Lower leg skin (tissue), 3 donors: ENCODE measurements around the gene RPL36.

Experiments
- POLR2A ChIP-seq, 2 donors: fragments of 450-650 bp; IDR thresholded peaks; one replicate each; pipeline ENCODE4 v1.6.1; 2016 to 2017; ENCODE audit warnings: antibody characterized with exemption in 2 of 2, mild to moderate bottlenecking in 1 of 2, moderate library complexity in 1 of 2
- TF ChIP-seq, protein P1 (sequence below), 3 donors: fragments of 450-650 bp; IDR thresholded peaks; one replicate each; pipeline ENCODE4 v1.5.1; 2016; ENCODE audit warnings: antibody characterized with exemption in 3 of 3, mild to moderate bottlenecking in 3 of 3, moderate library complexity in 2 of 3

GRCh38 chr19:5707576-5708575 is 17.8 kb downstream of the RPL36 start:
- TF ChIP-seq, protein P1, sequence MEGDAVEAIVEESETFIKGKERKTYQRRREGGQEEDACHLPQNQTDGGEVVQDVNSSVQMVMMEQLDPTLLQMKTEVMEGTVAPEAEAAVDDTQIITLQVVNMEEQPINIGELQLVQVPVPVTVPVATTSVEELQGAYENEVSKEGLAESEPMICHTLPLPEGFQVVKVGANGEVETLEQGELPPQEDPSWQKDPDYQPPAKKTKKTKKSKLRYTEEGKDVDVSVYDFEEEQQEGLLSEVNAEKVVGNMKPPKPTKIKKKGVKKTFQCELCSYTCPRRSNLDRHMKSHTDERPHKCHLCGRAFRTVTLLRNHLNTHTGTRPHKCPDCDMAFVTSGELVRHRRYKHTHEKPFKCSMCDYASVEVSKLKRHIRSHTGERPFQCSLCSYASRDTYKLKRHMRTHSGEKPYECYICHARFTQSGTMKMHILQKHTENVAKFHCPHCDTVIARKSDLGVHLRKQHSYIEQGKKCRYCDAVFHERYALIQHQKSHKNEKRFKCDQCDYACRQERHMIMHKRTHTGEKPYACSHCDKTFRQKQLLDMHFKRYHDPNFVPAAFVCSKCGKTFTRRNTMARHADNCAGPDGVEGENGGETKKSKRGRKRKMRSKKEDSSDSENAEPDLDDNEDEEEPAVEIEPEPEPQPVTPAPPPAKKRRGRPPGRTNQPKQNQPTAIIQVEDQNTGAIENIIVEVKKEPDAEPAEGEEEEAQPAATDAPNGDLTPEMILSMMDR (IDR thresholded peaks at IDR 0.05): no peak
- no peak for TF ChIP-seq POLR2A (IDR thresholded peaks at IDR 0.05)
